Choroid plexus epithelial cell (primary cell): Measurements from ENCODE around the gene SRGAP3.

Experiments used
- DNase-seq: peaks from one replicate; pipeline ENCODE4 v3.0.0-alpha.2; 2010; ENCODE audit warnings: low read depth
- H3K4me3 ChIP-seq: 2 replicates; pipeline ENCODE4 v1.5.1; 2011; ENCODE audit warnings: low read depth, mild to moderate bottlenecking, control low read depth, low read length, moderate library complexity
- CTCF ChIP-seq: conservative IDR thresholded peaks from 2 replicates; pipeline ENCODE4 v1.5.1; 2011; ENCODE audit warnings: low read depth, mild to moderate bottlenecking, control low read depth, inconsistent platforms, low read length, moderate library complexity

The SRGAP3 gene

GRCh38 chr3:9141928-9142289 is 107.5 kb downstream of the SRGAP3 start:
- no peak for DNase-seq
- no peak overlapping the region for H3K4me3 ChIP-seq
- no peak for TF ChIP-seq CTCF

- no peak for TF ChIP-seq CTCF
- no peak overlapping the region for H3K4me3 ChIP-seq
- no peak for DNase-seq
These were observed 110.1 kb downstream of the SRGAP3 start for GRCh38 chr3:9139366-9139765.

GRCh38 chr3:9137676-9138075 is 111.8 kb downstream of the SRGAP3 start:
- no peak for DNase-seq
- no peak overlapping the region for H3K4me3 ChIP-seq
- TF ChIP-seq CTCF, result no peak

- no peak overlapping the region for H3K4me3 ChIP-seq
- DNase-seq, result no peak
- TF ChIP-seq CTCF, result no peak
These were observed 112.5 kb downstream of the SRGAP3 start for GRCh38 chr3:9136746-9137465.

- no peak for TF ChIP-seq CTCF
- DNase-seq, result no peak
- no peak overlapping the region for H3K4me3 ChIP-seq
These were observed 113.4 kb downstream of the SRGAP3 start for GRCh38 chr3:9135930-9136525.

GRCh38 chr3:9135526-9135925 is 113.9 kb downstream of the SRGAP3 start:
- no peak overlapping the region for H3K4me3 ChIP-seq

More at GRCh38 chr3:9135526-9135925, 113.9 kb downstream of the SRGAP3 start:
- no peak for DNase-seq
- TF ChIP-seq CTCF, result no peak
